Articular chondrocyte of knee joint (primary cell): ENCODE data around the gene FOXR1. TPM values are rescaled to one million over a fixed set of nuclear protein-coding genes. Genes with fewer than 3 reads are reported as not detected.

Experiments
- small RNA-seq: library from RNA; depleted of rRNA; stranded (forward); fragments of <200 nt; gene quantifications from one replicate; pipeline ENCODE3, GENCODE V24; 2012
- total RNA-seq: library from RNA; depleted of rRNA; stranded (reverse); fragments of >200 nt; gene quantifications from 2 replicates; pipeline ENCODE4 v1.2.3, GENCODE V29; 2012

FOXR1 gene, protein sequence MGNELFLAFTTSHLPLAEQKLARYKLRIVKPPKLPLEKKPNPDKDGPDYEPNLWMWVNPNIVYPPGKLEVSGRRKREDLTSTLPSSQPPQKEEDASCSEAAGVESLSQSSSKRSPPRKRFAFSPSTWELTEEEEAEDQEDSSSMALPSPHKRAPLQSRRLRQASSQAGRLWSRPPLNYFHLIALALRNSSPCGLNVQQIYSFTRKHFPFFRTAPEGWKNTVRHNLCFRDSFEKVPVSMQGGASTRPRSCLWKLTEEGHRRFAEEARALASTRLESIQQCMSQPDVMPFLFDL
- total RNA-seq, result not detected in 2 replicates

DNA sequence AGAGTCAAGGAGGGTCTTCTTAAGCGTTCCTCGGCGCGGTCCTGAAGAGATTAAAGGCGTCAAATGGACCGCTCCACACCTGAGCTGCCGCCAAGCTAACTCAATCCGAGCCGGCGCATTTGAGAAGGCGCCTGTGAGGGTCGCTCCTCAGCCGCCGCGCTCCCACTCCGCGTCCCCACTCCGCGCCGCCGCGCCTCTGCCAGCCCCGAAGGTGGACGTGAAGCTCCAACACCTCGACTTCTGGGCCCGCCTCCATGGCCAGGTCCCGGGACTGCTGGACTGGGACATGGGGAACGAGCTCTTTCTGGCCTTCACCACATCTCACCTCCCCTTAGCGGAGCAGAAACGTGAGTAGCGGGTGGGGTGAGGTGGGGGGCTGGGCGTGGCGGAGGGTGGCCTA is at the start of gene FOXR1:
Gene FOXR1, plus strand, starts transcription at position 116 of the 400 bp plus-strand sequence. Its CDS starts 171 bp downstream, at position 287.

DNA sequence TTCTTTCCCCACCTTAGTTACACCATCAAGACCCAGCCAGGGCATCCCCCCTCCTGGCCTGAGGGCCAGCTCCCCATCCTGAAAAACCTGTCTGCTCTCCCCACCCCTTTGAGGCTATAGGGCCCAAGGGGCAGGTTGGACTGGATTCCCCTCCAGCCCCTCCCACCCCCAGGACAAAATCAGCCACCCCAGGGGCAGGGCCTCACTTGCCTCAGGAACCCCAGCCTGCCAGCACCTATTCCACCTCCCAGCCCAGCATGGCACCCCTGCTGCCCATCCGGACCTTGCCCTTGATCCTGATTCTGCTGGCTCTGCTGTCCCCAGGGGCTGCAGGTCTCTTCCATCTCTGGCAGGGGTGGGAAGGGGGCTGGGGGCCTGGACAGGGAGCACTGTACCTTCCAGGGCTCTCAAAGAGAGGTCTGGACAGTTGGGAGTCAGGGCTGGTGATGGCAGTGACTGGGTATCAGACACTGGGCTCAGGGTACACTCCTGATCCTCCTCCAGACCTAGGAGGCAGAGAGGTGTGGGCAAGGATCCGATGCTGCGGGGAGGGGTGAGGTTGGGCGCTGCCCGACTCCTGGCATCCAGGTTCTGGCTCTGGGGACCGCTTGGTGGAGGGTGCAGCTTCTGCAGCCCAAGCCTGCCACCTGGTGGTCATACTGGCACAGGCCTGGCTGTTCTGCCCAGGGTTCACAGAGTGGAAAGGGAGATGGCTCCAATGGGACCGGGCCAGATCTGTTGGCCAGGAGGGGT is 15.3 kb upstream of the FOXR1 start, which contains the start of gene UPK2:
Gene UPK2, plus strand, starts transcription at position 205 of the 753 bp plus-strand sequence. Its CDS starts 53 bp downstream, at position 258.

DNA sequence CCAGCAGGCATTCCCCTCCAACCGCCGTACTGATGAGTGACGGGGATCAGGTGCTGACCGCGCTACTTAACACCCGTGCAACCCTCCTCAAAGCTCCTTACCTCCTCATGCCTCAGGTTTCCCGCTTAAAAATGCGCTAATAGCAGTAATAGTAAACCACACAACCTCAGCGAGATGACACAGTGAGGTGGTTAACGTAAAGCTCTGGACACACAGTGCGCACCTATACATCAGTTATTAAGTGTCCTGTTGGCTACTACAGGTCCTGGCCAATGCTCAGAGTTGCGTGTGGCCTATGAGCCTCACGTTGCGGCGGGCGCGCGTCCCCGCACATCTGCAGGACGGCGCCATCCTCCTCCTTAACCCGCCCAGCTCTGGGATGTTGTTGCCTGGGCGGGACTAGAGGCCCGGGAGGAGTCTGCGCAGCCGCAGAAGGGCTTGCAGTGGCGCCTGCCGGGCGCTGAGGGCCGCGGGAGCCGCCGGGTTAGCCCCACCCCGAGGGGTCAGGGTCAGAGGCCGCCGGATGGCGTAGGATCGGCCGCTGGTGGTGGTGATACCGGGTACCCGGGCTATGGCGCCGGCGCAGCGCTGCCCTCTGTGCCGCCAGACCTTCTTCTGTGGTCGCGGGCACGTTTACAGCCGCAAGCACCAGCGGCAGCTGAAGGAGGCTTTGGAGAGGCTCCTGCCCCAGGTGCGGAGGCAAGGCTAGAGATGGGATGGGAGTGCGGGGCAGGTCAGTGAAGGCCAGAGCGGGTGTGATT is 26.2 kb downstream of the FOXR1 start, which contains the start of gene CENATAC:
Gene CENATAC, plus strand, starts transcription at position 512 of the 761 bp plus-strand sequence. Its CDS starts 60 bp downstream, at position 572.

DNA sequence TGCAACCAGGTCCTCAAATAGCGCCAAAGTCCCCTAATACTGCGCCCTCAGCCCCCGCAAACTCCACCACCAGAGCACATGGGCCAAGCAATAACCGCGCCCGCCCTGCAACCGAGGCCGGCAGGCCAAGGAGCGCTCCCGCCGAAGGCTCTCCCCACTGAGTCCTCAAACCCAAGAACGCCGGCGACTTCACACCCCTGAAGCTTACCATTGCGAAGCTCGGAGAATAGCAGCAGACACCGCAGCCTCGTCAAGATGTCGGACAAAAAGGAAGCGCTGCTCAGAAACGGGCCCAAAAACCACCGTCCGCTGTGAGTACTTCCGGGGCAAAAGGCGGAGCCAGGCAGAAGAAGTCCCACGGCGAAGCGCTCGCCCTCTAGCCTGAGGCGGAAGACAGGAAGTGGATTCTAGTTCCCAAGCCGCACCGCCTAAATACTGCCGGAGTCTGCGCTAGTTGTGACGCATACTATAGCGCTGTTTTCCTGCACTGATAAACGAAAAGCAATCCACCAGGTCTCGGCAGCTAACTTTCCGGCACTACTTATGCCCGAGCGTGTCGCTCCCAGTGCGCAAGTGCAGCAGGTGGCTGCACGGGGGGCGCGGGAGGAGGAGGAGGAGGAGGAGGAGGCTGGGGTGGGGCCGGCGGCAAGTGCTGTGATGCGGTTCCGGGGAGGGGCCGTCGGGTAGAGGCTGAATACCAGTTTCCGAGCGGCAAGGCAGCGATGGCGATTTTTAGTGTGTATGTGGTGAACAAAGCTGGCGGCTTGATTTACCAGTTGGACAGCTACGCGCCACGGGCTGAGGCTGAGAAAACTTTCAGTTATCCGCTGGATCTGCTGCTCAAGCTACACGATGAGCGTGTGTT is 46.7 kb downstream of the FOXR1 start, which contains the start of the genes RPS25 and TRAPPC4:
Gene RPS25, minus strand, starts transcription at position 270 of the 865 bp plus-strand sequence. Its CDS starts 59 bp downstream, at position 211.
Gene TRAPPC4, plus strand, starts transcription at position 693 of the 865 bp plus-strand sequence. Its CDS starts 30 bp downstream, at position 723.

DNA sequence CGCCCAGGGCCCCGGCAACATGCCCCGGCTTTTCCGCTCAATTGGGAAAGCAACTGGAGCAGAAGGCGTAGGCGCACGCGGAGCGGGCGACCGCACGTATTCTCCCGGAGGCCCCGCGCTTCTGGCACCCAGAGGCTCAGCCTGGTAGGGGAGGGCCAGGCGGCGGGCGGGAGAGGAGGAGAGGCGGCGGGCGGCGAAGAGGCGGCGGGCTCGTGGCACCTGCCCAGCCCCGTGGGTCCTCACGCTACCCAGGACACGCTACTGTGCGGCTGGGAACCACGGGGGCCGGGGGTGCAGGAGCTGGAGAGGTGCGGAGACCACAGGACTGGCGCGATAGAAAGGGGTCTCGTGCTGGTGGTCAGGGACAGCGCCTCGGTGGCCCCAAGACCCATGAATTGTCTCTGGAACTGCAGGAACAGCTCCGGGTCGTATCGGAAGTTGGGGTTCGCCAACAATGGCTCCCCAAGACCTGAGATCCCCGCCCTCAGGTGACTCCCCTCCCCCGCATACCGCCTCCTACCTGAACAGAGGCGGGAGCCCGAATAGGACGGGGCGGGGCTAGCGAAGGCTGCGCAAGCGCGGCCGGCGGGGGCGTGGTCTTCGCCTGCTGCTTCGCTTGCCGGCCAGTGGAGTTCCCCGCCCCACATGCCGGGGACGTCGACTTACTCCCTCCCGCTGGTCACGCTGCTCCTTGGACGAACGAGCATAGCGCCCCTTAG is 58.9 kb downstream of the FOXR1 start, which contains the start of gene SLC37A4:
Gene SLC37A4, minus strand, starts transcription at position 549 of the 719 bp plus-strand sequence.

Small RNA genes within 50 kb of the gene (small RNA-seq; reads per million reads assigned to genes)
- gene AP003392.2 (not detected), gene RF00017 (not detected), gene RF00019 (not detected), gene RN7SL688P (not detected)

Other genes with a start within 250 kb of the FOXR1 start
- gene DDX6, start 180.6 kb upstream of the FOXR1 start, total RNA-seq, result 153 and 194 TPM in 2 replicates
- gene CXCR5, start 87.9 kb upstream of the FOXR1 start, total RNA-seq, result under 0.01 TPM in 1 of 2 replicates, not detected in the other
- 17.3 and 27.6 TPM in 2 replicates for gene BCL9L, start 45.8 kb upstream of the FOXR1 start, total RNA-seq
- 0.22 TPM in 1 of 2 replicates, not detected in the other for gene UPK2, start 15.5 kb upstream of the FOXR1 start, total RNA-seq
- gene CENATAC, start 26.4 kb downstream of the FOXR1 start, total RNA-seq, result 34.0 and 46.0 TPM in 2 replicates
- 1,431 and 2,715 TPM in 2 replicates for gene RPS25, start 46.6 kb downstream of the FOXR1 start, total RNA-seq
- gene TRAPPC4, start 47.0 kb downstream of the FOXR1 start, total RNA-seq, result 33.6 and 56.3 TPM in 2 replicates
- 8.6 and 12.5 TPM in 2 replicates for gene SLC37A4, start 59.1 kb downstream of the FOXR1 start, total RNA-seq
- gene HYOU1, start 85.4 kb downstream of the FOXR1 start, total RNA-seq, result 89.5 and 89.6 TPM in 2 replicates
- gene VPS11, start 96.1 kb downstream of the FOXR1 start, total RNA-seq, result 30.3 and 36.4 TPM in 2 replicates
- gene HMBS, start 113.1 kb downstream of the FOXR1 start, total RNA-seq, result 5.5 and 8.8 TPM in 2 replicates
- gene DPAGT1, start 130.1 kb downstream of the FOXR1 start, total RNA-seq, result 18.8 and 20.5 TPM in 2 replicates
- gene C2CD2L, start 135.6 kb downstream of the FOXR1 start, total RNA-seq, result 2.6 and 3.3 TPM in 2 replicates
- gene HINFP, start 149.8 kb downstream of the FOXR1 start, total RNA-seq, result 15.0 and 16.5 TPM in 2 replicates
- gene ABCG4, start 177.3 kb downstream of the FOXR1 start, total RNA-seq, result 0.13 and 0.22 TPM in 2 replicates
- 21.7 and 23.2 TPM in 2 replicates for gene NLRX1, start 197.0 kb downstream of the FOXR1 start, total RNA-seq
- 0.22 and 0.26 TPM in 2 replicates for gene NHERF4, start 213.7 kb downstream of the FOXR1 start, total RNA-seq
- 8.8 and 11.6 TPM in 2 replicates for gene CBL, start 234.6 kb downstream of the FOXR1 start, total RNA-seq